Keratinocyte (primary cell): Measurements from ENCODE around the gene NOP9.

Experiments
- EZH2 ChIP-seq: IDR thresholded peaks from one replicate; pipeline ENCODE4 v1.6.1; 2012; ENCODE audit warnings: inconsistent platforms, mild to moderate bottlenecking, low read length, moderate library complexity
- TF ChIP-seq, protein P1 (sequence below), 3 experiments: IDR thresholded peaks in 1 of 3; conservative IDR thresholded peaks in 1 of 3; optimal IDR thresholded peaks in 1 of 3; 2 replicates in 2 of 3; 3 replicates in 1 of 3; pipeline versions ENCODE3 to v1.5.1; 2011; ENCODE audit warnings: low read length in 3 of 3, mild to moderate bottlenecking in 3 of 3, moderate library complexity in 2 of 3, control low read depth in 1 of 3, inconsistent platforms in 1 of 3; ENCODE audit not compliant: insufficient read depth in 2 of 3; ENCODE audit errors: extremely low read depth in 1 of 3

DNA sequence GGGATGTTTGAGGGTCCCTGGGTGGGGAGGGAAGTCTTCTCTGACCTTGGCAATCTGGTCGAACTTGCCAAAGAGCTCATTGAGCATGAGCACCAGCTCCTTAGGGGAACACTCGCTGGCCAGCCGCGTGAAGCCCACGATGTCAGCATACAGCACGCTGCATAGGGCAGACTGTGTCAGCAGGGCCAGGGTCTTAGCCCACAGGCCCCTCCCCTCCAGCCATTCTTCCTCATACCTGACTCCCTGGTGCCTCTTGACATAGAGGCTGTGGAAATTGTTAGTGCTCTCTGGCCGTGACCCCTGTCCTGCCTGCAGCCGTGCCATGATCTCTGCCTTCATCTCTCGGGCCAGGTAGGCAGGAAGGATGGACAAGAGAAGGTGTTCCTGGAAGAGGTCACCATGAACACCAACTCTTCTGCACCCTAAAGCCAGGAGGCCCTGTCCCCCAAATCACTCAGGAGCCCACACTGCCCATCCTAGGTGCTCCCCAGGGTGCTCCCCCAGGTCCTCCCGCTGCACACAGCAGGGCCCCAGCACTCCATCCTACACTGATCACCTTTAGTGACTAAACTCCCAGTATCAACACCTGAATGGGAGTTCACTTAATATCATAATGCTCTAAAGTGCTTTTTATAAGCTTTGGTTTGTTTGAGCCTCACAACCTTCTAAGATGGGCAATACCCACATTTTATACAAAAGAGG is 31.5 kb downstream of the NOP9 start:
- TF ChIP-seq, protein P1, sequence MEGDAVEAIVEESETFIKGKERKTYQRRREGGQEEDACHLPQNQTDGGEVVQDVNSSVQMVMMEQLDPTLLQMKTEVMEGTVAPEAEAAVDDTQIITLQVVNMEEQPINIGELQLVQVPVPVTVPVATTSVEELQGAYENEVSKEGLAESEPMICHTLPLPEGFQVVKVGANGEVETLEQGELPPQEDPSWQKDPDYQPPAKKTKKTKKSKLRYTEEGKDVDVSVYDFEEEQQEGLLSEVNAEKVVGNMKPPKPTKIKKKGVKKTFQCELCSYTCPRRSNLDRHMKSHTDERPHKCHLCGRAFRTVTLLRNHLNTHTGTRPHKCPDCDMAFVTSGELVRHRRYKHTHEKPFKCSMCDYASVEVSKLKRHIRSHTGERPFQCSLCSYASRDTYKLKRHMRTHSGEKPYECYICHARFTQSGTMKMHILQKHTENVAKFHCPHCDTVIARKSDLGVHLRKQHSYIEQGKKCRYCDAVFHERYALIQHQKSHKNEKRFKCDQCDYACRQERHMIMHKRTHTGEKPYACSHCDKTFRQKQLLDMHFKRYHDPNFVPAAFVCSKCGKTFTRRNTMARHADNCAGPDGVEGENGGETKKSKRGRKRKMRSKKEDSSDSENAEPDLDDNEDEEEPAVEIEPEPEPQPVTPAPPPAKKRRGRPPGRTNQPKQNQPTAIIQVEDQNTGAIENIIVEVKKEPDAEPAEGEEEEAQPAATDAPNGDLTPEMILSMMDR (optimal IDR thresholded peaks at IDR 0.05 in 1 of 3, IDR thresholded peaks at IDR 0.05 in 1 of 3, conservative IDR thresholded peaks at IDR 0.05 in 1 of 3; ENCODE audit: extremely low read depth in 1 of 3, insufficient read depth in 2 of 3, low read length in 3 of 3), result no peak
- no peak for TF ChIP-seq EZH2
